Suprapubic skin (tissue), 4 donors: ENCODE measurements around the gene GPX6. TPM values are rescaled to one million over a fixed set of nuclear protein-coding genes. Genes with fewer than 3 reads are reported as not detected.

Source experiments
- DNase-seq, 2 donors: peaks; one replicate each; pipeline ENCODE4 v3.0.0-alpha.2; 2019; ENCODE audit warnings: low spot score in 2 of 2
- H3K27ac ChIP-seq: fragments of 200-600 bp; sonication (generic); one replicate; pipeline ENCODE4 v1.5.1; 2019
- H3K27me3 ChIP-seq: fragments of 200-600 bp; sonication (generic); one replicate; pipeline ENCODE4 v1.5.1; 2019
- H3K36me3 ChIP-seq: fragments of 200-600 bp; sonication (generic); one replicate; pipeline ENCODE4 v1.5.1; 2019
- H3K4me1 ChIP-seq: fragments of 200-600 bp; sonication (generic); one replicate; pipeline ENCODE4 v1.5.1; 2019
- H3K4me3 ChIP-seq: fragments of 200-600 bp; sonication (generic); one replicate; pipeline ENCODE4 v1.5.1; 2019; ENCODE audit warnings: mild to moderate bottlenecking
- H3K9me3 ChIP-seq: fragments of 200-600 bp; sonication (generic); one replicate; pipeline ENCODE4 v1.5.1; 2019
- EP300 ChIP-seq: sonication (generic); formaldehyde crosslinking; IDR thresholded peaks from one replicate; pipeline ENCODE4 v1.6.1; 2017; ENCODE audit warnings: antibody characterized with exemption
- POLR2A ChIP-seq, 2 donors: fragments of 450-650 bp; IDR thresholded peaks; one replicate each; pipeline ENCODE4 v1.6.1; 2017; ENCODE audit warnings: antibody characterized with exemption in 2 of 2, mild to moderate bottlenecking in 2 of 2, moderate library complexity in 2 of 2
- POLR2AphosphoS5 ChIP-seq, 3 donors: sonication (generic); formaldehyde crosslinking; IDR thresholded peaks; one replicate each; pipeline ENCODE4 v1.6.1; 2017; ENCODE audit warnings: antibody characterized with exemption in 3 of 3
- WGBS: methylation state at CpG from one replicate; pipeline ENCODE4 v1.1.5; 2018; 5-methylcytosine and 5-hydroxymethylcytosine counted together
- total RNA-seq, 4 donors: library from RNA; depleted of rRNA; stranded (reverse); fragments of >200 nt; gene quantifications; one replicate each; pipeline ENCODE4 v1.1.0, GENCODE V29; 2016
- TF ChIP-seq, protein P1 (sequence below), 2 donors: fragments of 200-600 bp in 1 of 2; fragments of 450-650 bp in 1 of 2; sonication (generic) in 1 of 2; IDR thresholded peaks; one replicate each; pipeline ENCODE4 v1.5.1; 2016 to 2019; ENCODE audit warnings: antibody characterized with exemption in 2 of 2, mild to moderate bottlenecking in 1 of 2, moderate library complexity in 1 of 2

Gene GPX6
- total RNA-seq, 4 donors from 2014 or later, result not detected

DNA sequence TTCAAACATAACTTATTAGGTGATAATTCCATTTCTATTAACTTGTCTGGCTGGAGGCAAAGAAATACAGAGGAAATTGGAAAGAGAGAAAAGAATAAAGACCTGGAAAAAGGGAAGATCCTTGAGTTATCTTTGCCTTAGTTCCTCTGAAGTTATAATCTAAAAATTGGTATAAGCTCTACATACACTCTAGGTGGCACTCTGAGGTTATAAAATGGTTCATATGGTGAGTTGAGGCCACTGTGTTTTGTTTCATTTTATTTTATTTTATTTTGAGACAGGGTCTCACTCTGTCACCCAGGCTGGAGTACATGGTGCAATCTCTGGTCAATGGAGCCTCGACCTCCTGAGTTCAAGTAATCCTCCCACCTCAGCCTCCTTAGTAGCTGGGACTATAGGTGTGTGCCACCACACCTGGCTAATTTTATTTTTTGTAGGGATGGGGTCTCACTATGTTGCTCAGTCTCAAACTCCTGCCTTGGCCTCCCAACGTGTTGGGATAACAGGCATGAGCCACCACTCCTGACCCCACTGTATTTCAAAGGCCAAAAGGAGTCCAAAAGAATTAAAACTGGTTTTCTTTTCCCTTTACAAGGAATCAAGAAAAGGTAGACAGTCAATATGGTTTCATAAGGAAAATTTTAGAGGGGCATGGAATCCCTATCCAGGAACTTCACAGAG lies 19.4 kb downstream of the GPX6 start:
- Histone ChIP-seq H3K4me3 (no peak overlapping the region), H3K9me3 (no peaks in the 10 kb centered on the region), H3K36me3 (no peaks in the 10 kb centered on the region), H3K27ac (no peak overlapping the region), H3K27me3 (peaks cover 30% of the 10 kb centered on the region), H3K4me1 (no peaks in the 10 kb centered on the region)
- no peak for DNase-seq
- no peak for TF ChIP-seq POLR2AphosphoS5 (IDR thresholded peaks at IDR 0.05)
- TF ChIP-seq, protein P1, sequence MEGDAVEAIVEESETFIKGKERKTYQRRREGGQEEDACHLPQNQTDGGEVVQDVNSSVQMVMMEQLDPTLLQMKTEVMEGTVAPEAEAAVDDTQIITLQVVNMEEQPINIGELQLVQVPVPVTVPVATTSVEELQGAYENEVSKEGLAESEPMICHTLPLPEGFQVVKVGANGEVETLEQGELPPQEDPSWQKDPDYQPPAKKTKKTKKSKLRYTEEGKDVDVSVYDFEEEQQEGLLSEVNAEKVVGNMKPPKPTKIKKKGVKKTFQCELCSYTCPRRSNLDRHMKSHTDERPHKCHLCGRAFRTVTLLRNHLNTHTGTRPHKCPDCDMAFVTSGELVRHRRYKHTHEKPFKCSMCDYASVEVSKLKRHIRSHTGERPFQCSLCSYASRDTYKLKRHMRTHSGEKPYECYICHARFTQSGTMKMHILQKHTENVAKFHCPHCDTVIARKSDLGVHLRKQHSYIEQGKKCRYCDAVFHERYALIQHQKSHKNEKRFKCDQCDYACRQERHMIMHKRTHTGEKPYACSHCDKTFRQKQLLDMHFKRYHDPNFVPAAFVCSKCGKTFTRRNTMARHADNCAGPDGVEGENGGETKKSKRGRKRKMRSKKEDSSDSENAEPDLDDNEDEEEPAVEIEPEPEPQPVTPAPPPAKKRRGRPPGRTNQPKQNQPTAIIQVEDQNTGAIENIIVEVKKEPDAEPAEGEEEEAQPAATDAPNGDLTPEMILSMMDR (IDR thresholded peaks at IDR 0.05), result no peak
- TF ChIP-seq EP300, result no peak
- TF ChIP-seq POLR2A (IDR thresholded peaks at IDR 0.05), result no peak
- 40% methylated on average over 2 of the region's 2 CpGs for WGBS

GRCh38 chr6:28491984-28492317 lies 23.6 kb downstream of the GPX6 start:
- no peaks in the 10 kb centered on the region for H3K36me3 ChIP-seq

DNA sequence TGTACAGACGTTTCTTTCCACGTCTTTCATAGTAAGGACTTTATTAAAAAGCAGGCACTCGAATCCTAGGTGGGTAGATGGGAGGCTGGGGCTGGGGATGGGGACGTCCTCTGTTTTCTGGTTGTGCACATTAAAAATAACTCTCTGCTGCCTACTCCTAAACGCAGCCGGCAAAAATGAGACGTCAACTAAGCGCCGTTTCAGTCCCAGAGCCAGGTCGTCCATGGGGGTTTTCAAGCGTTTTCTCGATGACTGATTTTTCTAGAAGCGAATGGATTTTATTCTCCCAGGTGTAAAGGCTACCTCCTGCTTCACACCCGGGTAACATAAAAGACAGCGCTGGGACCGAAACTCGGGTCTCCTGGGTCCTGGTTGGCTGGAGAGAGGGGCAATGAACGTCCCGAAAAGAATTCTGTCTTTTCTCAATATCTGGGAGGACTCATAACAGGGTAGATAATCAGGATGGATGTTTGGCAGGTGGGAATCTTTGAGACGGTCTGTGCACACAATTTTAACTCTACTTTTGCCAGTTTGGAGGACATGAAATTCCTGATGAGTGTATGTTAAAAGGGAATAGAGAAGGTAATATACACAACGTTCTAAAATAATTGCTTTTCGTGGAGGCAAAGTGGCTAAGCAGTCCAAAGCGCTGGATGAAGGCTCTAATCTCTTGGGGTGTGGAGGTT lies 25.2 kb downstream of the GPX6 start:
- no peak for TF ChIP-seq EP300
- no peak for TF ChIP-seq POLR2A (IDR thresholded peaks at IDR 0.05)
- TF ChIP-seq, protein P1 (IDR thresholded peaks at IDR 0.05), result no peak
- TF ChIP-seq POLR2AphosphoS5 (IDR thresholded peaks at IDR 0.05), result no peak
- no peak for DNase-seq
- H3K36me3 ChIP-seq, result no peaks in the 10 kb centered on the region
- H3K9me3 ChIP-seq, result no peaks in the 10 kb centered on the region
- peaks cover 39% of the 10 kb centered on the region for H3K27me3 ChIP-seq
- peak overlapping the region; percentile 38 for H3K4me3 ChIP-seq
- whole genome bisulfite sequencing, result 13% methylated on average over 23 of the region's 23 CpGs
- no peak overlapping the region for H3K27ac ChIP-seq
- H3K4me1 ChIP-seq, result peaks cover 12% of the 10 kb centered on the region

More at GRCh38 chr6:28491984-28492317, 23.6 kb downstream of the GPX6 start:
- Histone ChIP-seq H3K9me3 (no peaks in the 10 kb centered on the region), H3K4me1 (peaks cover 12% of the 10 kb centered on the region), H3K4me3 (no peak overlapping the region), H3K27me3 (peaks cover 43% of the 10 kb centered on the region), H3K27ac (no peak overlapping the region)
- TF ChIP-seq EP300 (no peak), POLR2A (IDR thresholded peaks at IDR 0.05) (no peak), POLR2AphosphoS5 (IDR thresholded peaks at IDR 0.05) (no peak)
- TF ChIP-seq, protein P1 (IDR thresholded peaks at IDR 0.05), result no peak
- WGBS, result 72% methylated on average over 3 of the region's 3 CpGs
- no peak for DNase-seq

DNA sequence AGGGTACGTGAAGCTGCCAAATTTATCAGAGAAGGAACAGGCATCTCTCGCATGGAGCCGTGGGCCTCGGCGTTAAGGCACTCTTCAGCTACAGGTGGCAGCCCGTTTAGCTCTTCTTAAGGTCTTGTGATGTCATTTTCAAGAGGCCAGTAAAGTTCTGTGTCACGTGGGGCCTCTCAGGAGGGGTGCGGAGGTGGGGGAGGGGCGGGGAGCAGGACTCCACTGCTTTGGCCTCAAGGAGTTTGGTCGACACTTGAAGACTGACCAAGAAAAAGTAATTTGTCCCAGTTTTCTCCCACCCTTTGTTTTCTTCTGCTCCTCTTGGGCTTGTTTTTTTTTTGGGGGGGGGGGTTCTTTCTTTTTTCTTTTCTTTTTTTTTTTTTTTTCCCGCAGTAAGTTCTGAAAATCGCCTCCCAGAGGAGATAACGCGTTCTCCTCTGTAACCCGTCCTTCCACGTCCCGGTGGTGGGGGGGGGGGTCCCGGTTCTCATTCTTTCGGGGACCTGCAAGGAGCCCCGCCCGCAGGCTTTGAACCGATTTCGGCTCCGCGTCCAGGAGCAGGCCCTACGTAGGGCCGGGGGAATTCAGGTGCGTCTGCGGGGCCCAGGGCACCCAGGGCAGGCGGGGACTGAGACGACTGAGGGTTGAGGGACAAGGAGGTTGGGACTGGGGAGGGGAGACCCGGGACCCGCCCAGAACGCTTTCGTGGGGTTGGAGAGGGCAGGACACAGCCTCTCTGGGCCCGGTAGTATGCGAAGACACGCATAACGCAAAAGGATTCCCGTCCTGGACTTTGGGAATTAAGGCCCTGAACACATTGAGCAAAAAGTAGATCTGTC lies 26.0 kb downstream of the GPX6 start:
- 5% methylated on average over 40 of the region's 40 CpGs for WGBS

More for the DNA sequence above, 26.0 kb downstream of the GPX6 start:
- Histone ChIP-seq H3K4me1 (peaks cover 12% of the 10 kb centered on the region), H3K36me3 (no peaks in the 10 kb centered on the region), H3K27ac (no peak overlapping the region), H3K4me3 (peak overlapping the region; percentile 38), H3K9me3 (no peaks in the 10 kb centered on the region), H3K27me3 (peaks cover 33% of the 10 kb centered on the region)
- TF ChIP-seq, protein P1 (IDR thresholded peaks at IDR 0.05), result no peak
- TF ChIP-seq POLR2AphosphoS5 (IDR thresholded peaks at IDR 0.05) (no peak), POLR2A (IDR thresholded peaks at IDR 0.05) (no peak), EP300 (no peak)
- DNase-seq, result peak in 1 of 2 donors; percentile 68
